ENCODE data around the gene CDK14.

Gene CDK14

GRCh38 chr7:91156316-91157185, 560.4 kb downstream of the CDK14 start:
- H3K27ac ChIP-seq, result no peak overlapping the region
- TF ChIP-seq CTCF (conservative IDR thresholded peaks at IDR 0.05), result no peak

GRCh38 chr7:91157579-91158320, 561.6 kb downstream of the CDK14 start:
- TF ChIP-seq CTCF (conservative IDR thresholded peaks at IDR 0.05), result no peak
- H3K27ac ChIP-seq, result no peak overlapping the region

- no peak overlapping the region for H3K27ac ChIP-seq
- no peak for TF ChIP-seq CTCF (conservative IDR thresholded peaks at IDR 0.05)
Observed at GRCh38 chr7:91162436-91162835, 566.3 kb downstream of the CDK14 start.

- no peak for TF ChIP-seq CTCF (conservative IDR thresholded peaks at IDR 0.05)
- no peak overlapping the region for H3K27ac ChIP-seq
Observed at GRCh38 chr7:91164506-91164905, 568.4 kb downstream of the CDK14 start.

- H3K27ac ChIP-seq, result no peak overlapping the region
- no peak for TF ChIP-seq CTCF (conservative IDR thresholded peaks at IDR 0.05)
Observed at GRCh38 chr7:91165006-91165845, 569.1 kb downstream of the CDK14 start.

- no peak for TF ChIP-seq CTCF (conservative IDR thresholded peaks at IDR 0.05)
- H3K27ac ChIP-seq, result no peak overlapping the region
Observed at GRCh38 chr7:91165846-91166230, 569.7 kb downstream of the CDK14 start.
